HepG2 (cell line): ENCODE data around the gene AK8. TPM values are rescaled to one million over a fixed set of nuclear protein-coding genes. Genes with fewer than 3 reads are reported as not detected.
A peak's percentile ranks its signal among the peaks of the same experiment; 100 is the strongest.

Experiments used
- BCL6 ChIP-seq: IDR thresholded peaks from 2 replicates; pipeline ENCODE4 v1.6.1; 2016; ENCODE audit warnings: missing genetic modification reagents, missing compliant biosample characterization
- ERF ChIP-seq: IDR thresholded peaks from 2 replicates; pipeline ENCODE4 v1.6.1; 2018; ENCODE audit warnings: missing biosample characterization, missing genetic modification reagents
- HMG20B ChIP-seq: conservative IDR thresholded peaks from 2 replicates; pipeline ENCODE4 v1.6.1; 2016; ENCODE audit warnings: missing genetic modification reagents, missing compliant biosample characterization
- NFYB ChIP-seq: sonication (generic); formaldehyde crosslinking; IDR thresholded peaks from 2 replicates; pipeline ENCODE4 v1.4.0; 2020; ENCODE audit warnings: missing genetic modification reagents
- POLR2A ChIP-seq, 2 experiments: IDR thresholded peaks; 2 replicates each; pipeline ENCODE4 v1.6.1; 2011; ENCODE audit warnings: low read depth in 2 of 2, low read length in 2 of 2, mild to moderate bottlenecking in 1 of 2, moderate library complexity in 1 of 2; ENCODE audit not compliant: insufficient read depth in 1 of 2
- SOX13 ChIP-seq, 3 experiments: fragments of 450-650 bp in 1 of 3; sonication (generic) in 1 of 3; formaldehyde crosslinking in 1 of 3; IDR thresholded peaks in 2 of 3; conservative IDR thresholded peaks in 1 of 3; 2 replicates each; pipeline versions ENCODE4 v1.5.0 to v1.6.1; 2016 to 2020; ENCODE audit warnings: antibody characterized with exemption in 1 of 3, mild to moderate bottlenecking in 1 of 3, missing compliant biosample characterization in 1 of 3, missing genetic modification reagents in 1 of 3, moderate library complexity in 1 of 3
- THYN1 ChIP-seq: sonication (generic); formaldehyde crosslinking; IDR thresholded peaks from 2 replicates; pipeline ENCODE4 v1.8.1; 2023; ENCODE audit warnings: low read depth, mild to moderate bottlenecking, moderate library complexity, missing genetic modification reagents, borderline replicate concordance
- ZNF556 ChIP-seq: sonication (generic); formaldehyde crosslinking; IDR thresholded peaks from 2 replicates; pipeline ENCODE4 v1.4.0; 2020; ENCODE audit warnings: mild to moderate bottlenecking, missing genetic modification reagents, borderline replicate concordance
- polyA plus RNA-seq, 8 experiments: library from polyadenylated mRNA; depleted of rRNA in 3 of 8; stranded (reverse) in 7 of 8; unstranded in 1 of 8; fragments of >200 nt; fragmentation: Illumina TruSeq in 4 of 8; extraction: Trizol in 4 of 8; gene quantifications; 2 replicates each; pipeline versions ENCODE4 v1.2.1 to v1.2.3, GENCODE V29; 2011 to 2016; ENCODE audit warnings: low read depth in 4 of 8, missing spikeins in 1 of 8, mixed read lengths in 1 of 8; ENCODE audit not compliant: insufficient read depth in 1 of 8
- total RNA-seq, 5 experiments: library from RNA; depleted of rRNA; stranded (reverse); fragments of >200 nt; fragmentation: Illumina TruSeq; extraction: Trizol; gene quantifications; 2 replicates each; pipeline ENCODE4 v1.2.3, GENCODE V29; 2016; ENCODE audit warnings: low read depth in 1 of 5
- TF ChIP-seq, protein P1 (sequence below): sonication (generic); formaldehyde crosslinking; IDR thresholded peaks from 2 replicates; pipeline ENCODE4 v1.4.0; 2020; ENCODE audit warnings: mild to moderate bottlenecking, missing genetic modification reagents, borderline replicate concordance
- TF ChIP-seq, protein P2 (sequence below): sonication (generic); formaldehyde crosslinking; IDR thresholded peaks from 2 replicates; pipeline ENCODE4 v1.4.0; 2020; ENCODE audit warnings: missing genetic modification reagents
- TF ChIP-seq, protein P3 (sequence below): sonication (generic); formaldehyde crosslinking; IDR thresholded peaks from 2 replicates; pipeline ENCODE4 v1.5.1; 2020; ENCODE audit warnings: mild to moderate bottlenecking, missing genetic modification reagents, borderline replicate concordance

The AK8 gene
- total and polyA plus RNA-seq, 2 of the 13 experiments (the other 11 are each of a cell fraction or from before 2014, with no cell fraction given): 0.11 TPM; not detected in 1

DNA sequence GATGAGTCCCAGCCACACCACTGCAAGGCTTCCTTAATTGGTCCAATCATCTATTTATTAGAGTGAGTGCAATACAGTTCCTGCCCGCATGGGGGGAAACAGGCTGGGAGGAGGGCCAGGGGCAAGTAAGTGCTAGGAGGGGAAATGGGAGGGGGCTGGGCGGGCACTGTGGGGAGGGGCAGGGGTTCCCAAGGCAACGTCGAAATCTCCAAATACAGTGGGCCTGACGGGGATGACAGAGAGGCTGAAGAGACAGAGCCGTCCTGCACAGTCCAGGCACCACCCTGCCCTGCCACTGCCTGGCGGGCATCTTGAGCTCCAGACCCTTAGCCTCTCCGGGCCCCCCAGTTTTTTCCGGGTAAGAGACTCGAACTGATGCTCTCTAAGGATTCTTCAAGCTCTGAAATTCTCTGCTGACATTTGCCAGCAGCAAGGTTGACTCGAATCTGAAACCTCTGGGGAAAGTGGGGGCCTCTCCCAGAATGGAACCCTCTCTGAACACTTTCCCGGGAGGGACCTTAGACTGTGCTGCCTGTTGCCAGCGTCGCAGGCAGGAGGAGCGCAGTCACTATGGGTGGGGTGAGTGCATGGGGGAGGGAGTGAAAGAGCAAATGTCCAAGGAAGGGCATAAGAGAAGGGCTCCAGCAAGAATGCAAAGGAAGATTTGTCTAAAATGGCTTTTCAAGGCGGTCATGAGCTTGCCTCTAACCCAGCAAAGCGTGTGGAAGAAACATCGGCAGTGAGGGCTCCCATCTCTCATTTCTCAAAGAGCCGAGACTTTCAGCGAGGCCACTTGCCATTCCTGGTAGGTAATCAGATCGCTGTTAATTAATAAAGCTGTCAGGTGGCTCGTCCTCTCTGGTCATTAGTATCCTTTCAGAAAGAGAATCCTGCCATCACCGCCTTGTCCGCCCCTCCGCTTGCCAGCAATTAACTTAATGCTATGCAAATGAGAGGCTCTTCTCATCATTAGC, 108.9 kb downstream of the AK8 start (continued):
- TF ChIP-seq, protein P1, sequence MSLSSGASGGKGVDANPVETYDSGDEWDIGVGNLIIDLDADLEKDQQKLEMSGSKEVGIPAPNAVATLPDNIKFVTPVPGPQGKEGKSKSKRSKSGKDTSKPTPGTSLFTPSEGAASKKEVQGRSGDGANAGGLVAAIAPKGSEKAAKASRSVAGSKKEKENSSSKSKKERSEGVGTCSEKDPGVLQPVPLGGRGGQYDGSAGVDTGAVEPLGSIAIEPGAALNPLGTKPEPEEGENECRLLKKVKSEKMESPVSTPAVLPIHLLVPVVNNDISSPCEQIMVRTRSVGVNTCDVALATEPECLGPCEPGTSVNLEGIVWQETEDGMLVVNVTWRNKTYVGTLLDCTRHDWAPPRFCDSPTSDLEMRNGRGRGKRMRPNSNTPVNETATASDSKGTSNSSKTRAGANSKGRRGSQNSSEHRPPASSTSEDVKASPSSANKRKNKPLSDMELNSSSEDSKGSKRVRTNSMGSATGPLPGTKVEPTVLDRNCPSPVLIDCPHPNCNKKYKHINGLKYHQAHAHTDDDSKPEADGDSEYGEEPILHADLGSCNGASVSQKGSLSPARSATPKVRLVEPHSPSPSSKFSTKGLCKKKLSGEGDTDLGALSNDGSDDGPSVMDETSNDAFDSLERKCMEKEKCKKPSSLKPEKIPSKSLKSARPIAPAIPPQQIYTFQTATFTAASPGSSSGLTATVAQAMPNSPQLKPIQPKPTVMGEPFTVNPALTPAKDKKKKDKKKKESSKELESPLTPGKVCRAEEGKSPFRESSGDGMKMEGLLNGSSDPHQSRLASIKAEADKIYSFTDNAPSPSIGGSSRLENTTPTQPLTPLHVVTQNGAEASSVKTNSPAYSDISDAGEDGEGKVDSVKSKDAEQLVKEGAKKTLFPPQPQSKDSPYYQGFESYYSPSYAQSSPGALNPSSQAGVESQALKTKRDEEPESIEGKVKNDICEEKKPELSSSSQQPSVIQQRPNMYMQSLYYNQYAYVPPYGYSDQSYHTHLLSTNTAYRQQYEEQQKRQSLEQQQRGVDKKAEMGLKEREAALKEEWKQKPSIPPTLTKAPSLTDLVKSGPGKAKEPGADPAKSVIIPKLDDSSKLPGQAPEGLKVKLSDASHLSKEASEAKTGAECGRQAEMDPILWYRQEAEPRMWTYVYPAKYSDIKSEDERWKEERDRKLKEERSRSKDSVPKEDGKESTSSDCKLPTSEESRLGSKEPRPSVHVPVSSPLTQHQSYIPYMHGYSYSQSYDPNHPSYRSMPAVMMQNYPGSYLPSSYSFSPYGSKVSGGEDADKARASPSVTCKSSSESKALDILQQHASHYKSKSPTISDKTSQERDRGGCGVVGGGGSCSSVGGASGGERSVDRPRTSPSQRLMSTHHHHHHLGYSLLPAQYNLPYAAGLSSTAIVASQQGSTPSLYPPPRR (CRISPR knock-in tag): no peak
- TF ChIP-seq, protein P2, sequence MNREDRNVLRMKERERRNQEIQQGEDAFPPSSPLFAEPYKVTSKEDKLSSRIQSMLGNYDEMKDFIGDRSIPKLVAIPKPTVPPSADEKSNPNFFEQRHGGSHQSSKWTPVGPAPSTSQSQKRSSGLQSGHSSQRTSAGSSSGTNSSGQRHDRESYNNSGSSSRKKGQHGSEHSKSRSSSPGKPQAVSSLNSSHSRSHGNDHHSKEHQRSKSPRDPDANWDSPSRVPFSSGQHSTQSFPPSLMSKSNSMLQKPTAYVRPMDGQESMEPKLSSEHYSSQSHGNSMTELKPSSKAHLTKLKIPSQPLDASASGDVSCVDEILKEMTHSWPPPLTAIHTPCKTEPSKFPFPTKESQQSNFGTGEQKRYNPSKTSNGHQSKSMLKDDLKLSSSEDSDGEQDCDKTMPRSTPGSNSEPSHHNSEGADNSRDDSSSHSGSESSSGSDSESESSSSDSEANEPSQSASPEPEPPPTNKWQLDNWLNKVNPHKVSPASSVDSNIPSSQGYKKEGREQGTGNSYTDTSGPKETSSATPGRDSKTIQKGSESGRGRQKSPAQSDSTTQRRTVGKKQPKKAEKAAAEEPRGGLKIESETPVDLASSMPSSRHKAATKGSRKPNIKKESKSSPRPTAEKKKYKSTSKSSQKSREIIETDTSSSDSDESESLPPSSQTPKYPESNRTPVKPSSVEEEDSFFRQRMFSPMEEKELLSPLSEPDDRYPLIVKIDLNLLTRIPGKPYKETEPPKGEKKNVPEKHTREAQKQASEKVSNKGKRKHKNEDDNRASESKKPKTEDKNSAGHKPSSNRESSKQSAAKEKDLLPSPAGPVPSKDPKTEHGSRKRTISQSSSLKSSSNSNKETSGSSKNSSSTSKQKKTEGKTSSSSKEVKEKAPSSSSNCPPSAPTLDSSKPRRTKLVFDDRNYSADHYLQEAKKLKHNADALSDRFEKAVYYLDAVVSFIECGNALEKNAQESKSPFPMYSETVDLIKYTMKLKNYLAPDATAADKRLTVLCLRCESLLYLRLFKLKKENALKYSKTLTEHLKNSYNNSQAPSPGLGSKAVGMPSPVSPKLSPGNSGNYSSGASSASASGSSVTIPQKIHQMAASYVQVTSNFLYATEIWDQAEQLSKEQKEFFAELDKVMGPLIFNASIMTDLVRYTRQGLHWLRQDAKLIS (CRISPR knock-in tag): no peak
- no peak for TF ChIP-seq NFYB (CRISPR knock-in tag)
- TF ChIP-seq HMG20B (CRISPR knock-in tag): no peak
- no peak for TF ChIP-seq ZNF556
- no peak for TF ChIP-seq SOX13 (IDR thresholded peaks at IDR 0.05)
- no peak for TF ChIP-seq SOX13 (CRISPR knock-in tag; conservative IDR thresholded peaks at IDR 0.05 in 1 of 2, IDR thresholded peaks at IDR 0.05 in 1 of 2)
- TF ChIP-seq, protein P3, sequence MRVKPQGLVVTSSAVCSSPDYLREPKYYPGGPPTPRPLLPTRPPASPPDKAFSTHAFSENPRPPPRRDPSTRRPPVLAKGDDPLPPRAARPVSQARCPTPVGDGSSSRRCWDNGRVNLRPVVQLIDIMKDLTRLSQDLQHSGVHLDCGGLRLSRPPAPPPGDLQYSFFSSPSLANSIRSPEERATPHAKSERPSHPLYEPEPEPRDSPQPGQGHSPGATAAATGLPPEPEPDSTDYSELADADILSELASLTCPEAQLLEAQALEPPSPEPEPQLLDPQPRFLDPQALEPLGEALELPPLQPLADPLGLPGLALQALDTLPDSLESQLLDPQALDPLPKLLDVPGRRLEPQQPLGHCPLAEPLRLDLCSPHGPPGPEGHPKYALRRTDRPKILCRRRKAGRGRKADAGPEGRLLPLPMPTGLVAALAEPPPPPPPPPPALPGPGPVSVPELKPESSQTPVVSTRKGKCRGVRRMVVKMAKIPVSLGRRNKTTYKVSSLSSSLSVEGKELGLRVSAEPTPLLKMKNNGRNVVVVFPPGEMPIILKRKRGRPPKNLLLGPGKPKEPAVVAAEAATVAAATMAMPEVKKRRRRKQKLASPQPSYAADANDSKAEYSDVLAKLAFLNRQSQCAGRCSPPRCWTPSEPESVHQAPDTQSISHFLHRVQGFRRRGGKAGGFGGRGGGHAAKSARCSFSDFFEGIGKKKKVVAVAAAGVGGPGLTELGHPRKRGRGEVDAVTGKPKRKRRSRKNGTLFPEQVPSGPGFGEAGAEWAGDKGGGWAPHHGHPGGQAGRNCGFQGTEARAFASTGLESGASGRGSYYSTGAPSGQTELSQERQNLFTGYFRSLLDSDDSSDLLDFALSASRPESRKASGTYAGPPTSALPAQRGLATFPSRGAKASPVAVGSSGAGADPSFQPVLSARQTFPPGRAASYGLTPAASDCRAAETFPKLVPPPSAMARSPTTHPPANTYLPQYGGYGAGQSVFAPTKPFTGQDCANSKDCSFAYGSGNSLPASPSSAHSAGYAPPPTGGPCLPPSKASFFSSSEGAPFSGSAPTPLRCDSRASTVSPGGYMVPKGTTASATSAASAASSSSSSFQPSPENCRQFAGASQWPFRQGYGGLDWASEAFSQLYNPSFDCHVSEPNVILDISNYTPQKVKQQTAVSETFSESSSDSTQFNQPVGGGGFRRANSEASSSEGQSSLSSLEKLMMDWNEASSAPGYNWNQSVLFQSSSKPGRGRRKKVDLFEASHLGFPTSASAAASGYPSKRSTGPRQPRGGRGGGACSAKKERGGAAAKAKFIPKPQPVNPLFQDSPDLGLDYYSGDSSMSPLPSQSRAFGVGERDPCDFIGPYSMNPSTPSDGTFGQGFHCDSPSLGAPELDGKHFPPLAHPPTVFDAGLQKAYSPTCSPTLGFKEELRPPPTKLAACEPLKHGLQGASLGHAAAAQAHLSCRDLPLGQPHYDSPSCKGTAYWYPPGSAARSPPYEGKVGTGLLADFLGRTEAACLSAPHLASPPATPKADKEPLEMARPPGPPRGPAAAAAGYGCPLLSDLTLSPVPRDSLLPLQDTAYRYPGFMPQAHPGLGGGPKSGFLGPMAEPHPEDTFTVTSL (CRISPR knock-in tag): no peak
- no peak for TF ChIP-seq THYN1 (CRISPR knock-in tag)
- no peak for TF ChIP-seq BCL6
- peak; percentile 33 to 35; a peak in 2 of 4 replicates for TF ChIP-seq POLR2A (IDR thresholded peaks at IDR 0.05; ENCODE audit: insufficient read depth in 1 of 2, low read depth in 2 of 2, low read length in 2 of 2)
- 0 out of 2 replicates have a peak, but pooled peaks have one; percentile 18 for TF ChIP-seq ERF (CRISPR knock-in tag)
